HG03025 (cell line): Measurements from ENCODE around the gene KRT80.

ENCODE experiments used
- ATAC-seq: cut with Tn5 transposase; IDR thresholded peaks from one replicate; pipeline ENCODE4 v1.9.1; 2021; ENCODE audit warnings: mild to moderate bottlenecking, moderate library complexity; ENCODE audit not compliant: unreplicated experiment, low FRiP score

Gene KRT80

DNA sequence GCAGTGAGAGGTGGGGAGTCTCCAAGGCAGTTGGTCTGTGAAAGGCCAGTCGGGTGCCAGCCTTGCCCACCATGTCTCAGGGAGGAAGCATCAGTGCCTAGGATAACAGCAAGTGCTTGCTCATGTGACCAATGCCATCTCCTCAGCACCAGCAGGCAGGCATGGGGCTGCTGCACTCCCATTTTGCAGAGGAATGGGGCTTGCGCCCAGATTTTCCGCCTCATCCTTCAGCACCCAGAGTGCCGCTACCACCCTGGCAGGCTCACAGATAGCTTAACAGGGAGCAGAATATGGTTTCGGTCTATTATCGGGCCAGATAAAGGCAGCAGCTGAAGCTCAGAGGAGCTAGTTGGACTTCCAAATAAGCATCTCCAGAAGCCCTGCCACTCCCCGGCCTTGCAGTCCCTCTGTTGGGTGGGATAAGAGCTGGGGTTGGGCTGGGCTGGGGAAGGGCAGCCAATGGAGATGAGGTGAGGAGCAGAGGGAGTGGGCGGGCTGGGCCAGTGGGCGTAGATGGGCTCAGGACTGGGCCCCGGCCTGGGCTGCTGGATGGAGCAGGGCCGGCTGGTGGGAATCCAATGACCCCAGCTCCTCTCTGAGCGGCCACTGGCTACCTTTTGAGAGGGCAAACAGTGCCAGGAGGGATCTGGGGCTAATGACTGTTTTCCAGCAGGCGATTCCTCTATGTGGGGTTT, 8.4 kb upstream of the KRT80 start:
- ATAC-seq: no peak

DNA sequence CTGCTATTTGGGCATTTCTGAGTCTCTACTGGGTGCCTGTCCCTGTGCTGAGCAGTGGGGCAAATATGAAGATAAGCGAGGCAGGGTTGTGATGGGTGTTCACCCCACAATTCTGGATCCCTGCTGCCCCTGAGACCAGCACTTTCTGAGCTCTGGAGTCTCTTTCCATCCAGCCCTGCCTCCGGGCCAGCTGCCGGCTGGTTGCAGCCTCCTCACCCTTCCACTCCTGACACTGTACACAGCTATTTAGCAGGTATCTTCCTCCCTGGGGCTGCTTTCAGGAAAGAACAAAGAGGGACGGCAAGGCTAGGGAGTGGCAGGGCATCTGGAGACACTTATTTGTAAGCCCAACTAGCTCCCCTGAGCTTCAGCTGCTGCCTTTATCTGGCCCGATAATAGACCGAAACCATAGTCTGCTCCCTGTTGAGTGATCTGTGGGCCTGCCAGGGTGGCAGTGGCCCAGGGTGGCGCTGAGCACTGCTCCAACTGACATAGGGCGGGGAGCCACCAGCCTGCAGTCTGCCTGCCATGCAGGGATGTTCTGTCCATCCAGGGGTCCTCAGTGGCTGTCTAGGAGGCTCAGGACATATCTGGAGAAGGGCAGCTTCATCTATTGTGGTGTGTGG, 7.6 kb upstream of the KRT80 start:
- no peak for ATAC-seq

DNA sequence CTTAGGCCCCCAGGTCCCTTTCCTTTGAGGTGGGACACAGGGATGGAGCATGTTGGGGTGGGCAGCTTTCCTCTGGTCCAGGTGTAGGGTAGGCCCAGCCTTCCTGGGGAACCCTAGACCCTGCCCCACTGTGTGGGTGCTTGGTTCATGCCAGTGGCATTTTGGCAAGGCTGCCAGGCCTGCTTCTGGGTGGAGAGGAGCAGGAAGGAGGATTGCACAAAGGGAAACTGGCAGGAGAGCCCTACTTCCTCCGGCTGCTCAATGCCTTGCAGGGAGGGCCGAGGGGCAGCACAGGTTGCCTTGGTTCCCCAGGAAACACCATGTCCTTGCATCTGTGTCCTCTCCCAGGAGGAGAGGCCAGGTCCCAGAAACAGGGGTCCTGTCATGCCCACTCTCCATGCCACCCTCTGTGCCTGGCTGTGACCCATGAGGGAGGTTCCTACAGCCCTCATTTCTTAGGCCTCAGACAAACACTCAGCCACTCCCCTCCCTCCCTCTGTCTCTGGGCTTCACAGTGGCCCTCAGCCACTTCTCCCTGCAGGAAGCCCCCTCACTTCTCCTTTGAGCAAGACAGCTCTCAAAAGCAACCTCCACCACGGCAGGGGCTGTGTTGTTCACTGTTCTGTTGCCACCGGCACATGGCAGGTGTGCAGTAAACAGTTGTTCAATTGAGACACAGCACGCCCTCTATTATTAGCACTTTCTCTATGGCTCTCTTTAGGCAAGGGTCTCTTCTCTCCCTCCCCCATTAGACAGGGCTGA, 6.8 kb upstream of the KRT80 start:
- no peak for ATAC-seq

DNA sequence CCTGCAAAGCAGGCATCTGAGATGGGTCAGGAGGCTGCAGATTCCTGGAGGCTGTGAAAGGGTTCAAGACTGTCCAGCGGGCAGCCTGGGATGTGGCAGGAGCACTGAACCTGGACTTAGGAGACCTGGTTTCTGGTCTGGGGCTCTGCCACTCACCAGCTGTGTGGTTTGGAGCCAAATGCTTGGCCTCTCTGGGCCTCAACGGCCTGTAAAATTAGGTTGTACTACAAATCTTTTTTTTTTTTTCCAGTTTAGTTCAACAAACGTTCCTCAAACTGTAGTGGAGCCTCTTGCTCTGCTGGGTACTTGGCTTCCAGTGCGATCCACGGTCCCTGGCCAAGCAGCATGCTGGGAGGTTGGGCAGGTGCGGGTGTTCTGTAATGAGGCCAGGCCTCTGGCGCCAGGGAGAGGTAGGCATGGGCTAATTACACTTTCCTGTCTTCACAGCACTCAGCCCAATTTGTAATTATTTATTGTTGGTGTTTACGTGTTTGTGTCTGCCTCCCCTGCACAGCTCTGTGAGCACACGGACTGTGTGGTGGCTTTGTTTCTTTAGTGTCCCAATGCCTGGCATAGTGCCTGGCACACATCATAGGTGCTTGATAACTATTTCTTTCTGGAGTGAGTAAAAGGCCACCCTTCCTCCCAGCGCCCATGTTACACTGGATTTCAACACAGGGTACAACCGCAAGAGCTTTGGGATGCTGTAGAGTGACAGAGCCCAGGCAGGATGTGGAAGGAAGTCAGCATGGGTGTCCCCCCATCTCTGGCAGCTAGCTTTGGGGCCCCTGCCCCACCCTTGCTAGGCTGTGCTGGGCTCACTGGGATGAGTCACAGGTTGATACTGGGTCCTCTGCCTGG, 5.8 kb upstream of the KRT80 start:
- no peak for ATAC-seq

DNA sequence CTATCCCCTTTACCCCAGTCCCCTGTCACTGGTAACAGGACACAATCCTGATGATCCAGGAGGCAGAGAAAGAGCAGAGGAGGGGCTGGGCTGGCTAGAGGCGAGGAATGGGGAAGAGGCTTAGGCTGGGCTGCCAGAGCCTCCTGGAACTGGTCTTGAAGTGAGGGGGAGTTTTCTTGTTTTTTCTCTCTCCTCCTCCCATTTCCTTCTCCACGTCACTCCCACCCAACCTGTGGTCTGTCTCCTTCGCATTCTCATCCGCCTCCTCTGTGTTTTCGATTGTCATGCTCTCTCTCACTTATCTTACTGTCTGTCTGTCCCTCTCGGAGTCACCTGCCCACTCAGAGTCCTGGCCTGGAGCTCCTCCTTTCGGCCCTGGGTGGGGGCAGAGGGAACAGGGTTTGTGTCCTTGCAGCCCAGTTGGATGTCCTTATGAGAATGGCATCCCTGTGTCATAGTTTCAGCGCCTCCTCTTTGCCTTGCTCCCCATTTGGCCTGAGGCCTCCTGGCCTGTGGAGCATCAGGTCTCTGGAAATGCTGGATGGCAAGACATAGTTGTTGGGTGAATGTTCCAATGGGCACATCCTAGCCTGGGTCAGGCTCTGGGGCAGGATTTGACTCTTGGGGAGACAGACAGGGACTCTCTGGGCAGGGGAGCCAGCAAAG, 3.4 kb upstream of the KRT80 start:
- no peak for ATAC-seq

DNA sequence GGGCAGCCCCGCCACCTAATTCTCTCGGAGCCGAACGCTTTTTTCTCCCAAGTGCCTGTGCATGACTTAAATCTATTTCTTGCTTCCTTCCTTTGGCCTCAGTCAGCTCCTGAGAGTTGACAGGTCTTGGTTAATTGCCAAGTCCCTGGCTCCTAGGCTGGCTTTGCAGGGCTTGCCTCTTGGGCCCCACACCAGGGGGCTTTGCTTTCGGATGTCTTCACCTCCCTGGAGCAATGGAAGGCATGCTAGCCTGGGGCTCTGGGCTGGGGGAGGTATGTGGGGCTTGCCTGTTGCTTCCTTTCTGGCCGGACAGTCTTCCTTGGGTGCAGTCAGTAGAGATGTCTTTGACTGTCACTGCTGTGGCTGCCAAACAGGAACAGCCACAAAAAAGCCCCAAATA, 2.2 kb upstream of the KRT80 start:
- no peak for ATAC-seq

DNA sequence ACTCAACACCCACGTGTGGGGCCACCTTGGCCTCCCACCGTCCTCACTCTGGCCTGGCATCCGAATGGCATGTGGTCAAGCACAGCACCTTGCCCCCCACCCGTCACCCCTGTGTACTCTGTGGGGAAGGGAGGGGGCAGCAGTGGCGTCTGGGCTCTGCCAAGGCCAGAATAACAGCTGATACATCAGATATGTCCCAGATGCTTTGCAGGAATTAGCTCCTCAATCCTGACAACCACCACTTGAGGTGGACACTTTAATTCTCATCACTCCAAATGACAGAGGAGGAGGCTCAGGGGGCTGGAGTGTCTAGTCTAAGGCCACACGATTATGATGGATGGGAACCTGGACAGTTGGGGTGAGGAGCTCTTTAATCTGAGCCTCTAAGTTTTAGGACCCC, 1.7 kb upstream of the KRT80 start:
- ATAC-seq: no peak

DNA sequence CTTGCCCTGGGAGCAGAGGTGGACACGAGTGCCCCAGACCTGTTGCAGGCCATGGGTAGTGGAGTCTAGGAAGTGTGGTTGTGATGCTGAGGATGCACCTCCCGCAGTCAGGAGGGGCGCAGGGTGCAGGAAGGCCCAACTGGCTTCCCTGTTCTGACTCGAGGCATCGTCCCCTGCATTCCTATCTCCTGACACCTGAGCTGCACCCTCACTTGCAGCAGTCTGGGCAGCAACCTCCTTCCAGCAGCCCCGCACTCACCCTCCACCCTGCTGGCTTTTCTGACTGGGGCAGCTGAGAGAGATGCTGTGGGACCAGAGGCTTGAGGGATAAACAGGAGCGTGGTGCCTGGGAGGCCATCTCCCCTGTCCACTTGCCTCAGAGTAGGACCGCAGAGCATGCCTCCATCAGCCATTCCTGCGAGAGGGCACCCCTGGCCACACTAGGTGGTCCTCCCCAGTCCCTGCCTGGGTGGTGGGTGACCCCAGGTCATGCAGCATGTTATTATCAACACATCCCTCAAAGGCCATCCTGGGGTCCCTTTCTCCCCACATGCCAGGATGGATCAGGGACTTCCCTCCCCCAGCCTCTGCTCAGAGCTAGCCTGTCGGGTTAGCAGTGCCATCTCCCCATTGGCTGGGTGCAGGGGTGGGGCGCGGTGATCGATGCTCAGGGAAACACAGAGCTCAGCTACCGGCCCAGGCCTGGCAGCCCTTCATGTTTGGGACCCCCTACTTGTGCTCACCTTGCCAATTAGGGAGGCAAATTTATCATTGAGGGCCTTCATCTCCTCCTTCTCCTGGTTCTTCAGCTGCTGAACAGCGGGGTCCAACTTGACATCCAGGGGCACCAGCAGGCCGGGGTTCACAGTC, 719 bp downstream of the KRT80 start:
- ATAC-seq: no peak

DNA sequence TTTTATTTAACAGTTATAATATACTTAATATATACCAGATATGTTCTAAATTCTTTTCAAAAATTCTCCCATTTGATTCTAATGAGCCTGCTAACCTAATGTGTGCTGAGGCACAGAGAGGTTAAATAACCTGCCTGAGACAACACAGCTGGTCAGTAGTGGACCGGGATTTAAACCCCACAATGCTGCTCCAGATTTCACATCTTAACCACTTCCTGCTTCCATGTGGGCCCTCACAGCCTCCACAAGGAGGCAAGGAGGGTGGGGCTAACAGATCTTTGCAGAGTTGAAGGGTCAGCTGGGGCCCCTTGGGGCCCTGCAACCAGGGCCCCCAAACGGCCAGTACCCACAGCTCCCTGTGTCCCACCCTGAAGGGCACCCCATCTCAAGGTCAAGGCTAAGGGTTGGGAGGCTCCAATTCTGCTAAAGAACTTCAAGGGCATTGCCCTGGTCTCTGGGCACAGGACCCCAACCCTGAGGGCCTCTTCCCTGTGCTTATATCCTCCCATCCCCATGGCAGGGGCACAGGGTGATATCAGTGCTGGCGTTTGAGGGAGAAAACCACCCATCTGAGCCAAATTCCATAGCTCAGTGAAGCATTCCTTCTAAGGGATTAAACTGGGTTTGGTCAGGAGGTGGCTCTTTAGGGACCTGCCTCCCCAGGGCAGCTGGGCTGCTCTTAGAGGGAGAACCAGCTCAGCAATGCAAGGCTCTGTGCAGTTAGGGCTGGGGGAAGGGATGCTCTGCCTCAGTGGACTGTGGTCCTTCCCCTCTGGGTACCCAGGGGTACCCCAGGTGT, 2.2 kb downstream of the KRT80 start:
- ATAC-seq: no peak

DNA sequence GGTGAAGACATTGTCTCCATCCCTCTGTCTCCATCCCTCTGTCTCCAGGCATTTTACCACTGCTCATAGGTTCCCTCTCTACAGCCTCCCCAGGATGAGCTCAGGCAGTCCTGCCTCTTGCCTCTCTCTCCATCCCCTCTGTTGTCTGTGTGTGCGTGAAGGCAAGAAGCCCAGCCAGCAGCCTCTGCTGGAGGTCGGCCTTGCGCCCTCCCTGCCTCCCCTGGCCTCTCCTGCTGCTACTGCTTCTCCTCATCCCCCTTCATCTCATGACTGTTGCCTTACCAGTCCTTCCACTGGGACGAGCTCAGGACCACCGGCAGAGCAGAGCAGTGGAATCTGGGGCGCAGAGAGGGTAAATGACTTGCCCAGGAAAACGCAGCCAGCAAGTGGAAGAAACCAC, 3.2 kb downstream of the KRT80 start:
- no peak for ATAC-seq

DNA sequence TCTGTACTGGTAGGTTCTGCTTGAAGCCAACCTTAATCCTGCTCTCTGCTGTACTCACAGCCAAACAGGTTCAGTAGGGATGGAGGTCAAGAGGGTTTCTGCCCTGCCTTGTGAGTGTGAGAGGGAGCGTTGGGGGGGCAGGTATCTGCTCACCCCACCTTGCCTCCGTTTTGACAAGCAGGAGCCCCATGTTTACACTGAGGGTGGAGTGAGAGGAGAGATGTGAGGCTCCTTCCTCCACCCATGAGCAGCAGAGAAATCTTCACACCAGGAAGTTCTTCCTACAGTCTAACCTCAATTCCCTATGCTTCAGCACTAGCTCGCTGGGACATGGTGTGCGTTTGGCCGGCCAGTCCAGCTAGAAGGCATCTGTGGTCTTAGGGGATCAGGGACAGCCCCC, 4.2 kb downstream of the KRT80 start:
- ATAC-seq: no peak

DNA sequence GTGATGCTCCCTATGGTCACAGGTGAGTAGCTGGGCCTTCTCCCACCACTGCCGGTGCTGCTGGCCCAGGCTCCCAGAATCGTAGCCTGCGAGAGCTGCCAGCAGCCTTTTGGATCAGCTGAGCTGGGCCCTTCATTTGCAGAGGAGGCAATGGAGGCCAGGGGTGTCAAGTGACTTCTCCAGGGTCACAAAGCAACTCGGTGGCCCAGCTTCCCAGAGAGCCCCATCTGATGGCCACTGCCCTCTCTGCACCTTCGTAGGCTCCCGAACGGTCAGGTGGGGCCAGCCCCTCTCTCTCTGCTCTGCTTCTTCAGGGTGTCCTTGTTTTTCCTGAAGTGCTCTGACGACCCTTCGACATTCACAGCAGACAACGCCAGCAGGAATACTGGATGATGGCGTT, 4.6 kb downstream of the KRT80 start:
- ATAC-seq: no peak

DNA sequence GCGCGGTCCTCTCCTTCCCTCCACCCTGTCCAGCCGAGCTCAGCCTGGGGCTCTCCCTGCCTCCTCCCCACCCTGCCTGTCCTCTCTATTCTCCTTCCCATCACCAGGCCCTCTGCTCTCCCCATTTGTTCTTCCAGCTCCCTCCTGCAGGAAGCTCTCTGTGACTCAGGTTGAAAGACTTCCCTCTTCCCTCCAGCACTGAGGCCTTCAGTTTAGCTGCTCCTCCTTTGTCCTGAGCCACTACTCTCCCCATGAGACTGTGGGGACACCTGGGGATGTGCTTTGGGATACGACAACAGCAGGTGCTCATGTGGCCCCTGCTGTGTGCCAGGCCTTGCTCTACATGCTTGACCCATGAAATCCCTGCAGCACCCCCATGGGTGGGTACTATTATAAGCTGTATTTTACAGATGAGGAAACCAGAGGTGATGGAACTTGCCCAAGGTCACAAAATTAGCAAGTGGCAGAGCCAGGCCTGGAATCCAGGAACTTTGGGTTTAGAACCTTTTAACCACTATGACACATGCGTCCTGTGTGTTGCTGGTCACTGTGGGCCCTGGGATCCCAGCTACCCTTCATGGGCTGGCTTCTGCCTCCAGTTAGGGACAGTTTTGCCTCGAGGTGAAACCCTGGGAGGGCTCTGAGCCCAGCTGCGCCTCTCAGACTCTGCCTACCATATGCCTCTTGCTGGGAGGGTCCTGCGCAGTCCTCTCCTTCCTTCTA, 5.5 kb downstream of the KRT80 start:
- no peak for ATAC-seq

DNA sequence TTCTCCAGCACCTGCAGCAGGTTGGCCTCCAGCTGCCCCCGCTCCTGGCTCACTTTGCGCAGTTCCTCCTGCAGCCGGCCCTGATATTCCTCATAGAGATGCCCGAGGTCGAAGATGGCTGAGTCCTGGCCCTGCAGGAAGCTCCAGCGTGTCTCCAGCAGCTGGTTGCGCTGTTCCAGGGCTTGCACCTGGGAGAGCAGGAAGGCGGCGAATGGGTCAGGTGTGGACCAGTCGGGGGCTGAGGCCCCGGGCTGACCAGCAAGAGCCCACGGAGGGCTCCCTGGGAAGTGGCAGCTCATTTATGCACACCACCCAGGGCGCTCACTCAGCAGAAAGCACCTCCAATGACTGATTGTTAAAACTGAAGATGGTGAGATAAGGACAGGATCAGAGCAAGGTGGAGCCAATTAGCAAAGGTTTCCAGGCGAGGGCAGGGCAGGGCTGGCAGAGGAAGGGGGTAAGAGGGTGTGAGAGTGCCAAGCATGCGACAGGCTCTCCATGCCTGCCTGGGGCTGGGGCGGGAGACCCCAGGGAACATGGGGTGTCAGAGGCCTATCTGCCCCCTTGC, 6.3 kb downstream of the KRT80 start:
- ATAC-seq: no peak

DNA sequence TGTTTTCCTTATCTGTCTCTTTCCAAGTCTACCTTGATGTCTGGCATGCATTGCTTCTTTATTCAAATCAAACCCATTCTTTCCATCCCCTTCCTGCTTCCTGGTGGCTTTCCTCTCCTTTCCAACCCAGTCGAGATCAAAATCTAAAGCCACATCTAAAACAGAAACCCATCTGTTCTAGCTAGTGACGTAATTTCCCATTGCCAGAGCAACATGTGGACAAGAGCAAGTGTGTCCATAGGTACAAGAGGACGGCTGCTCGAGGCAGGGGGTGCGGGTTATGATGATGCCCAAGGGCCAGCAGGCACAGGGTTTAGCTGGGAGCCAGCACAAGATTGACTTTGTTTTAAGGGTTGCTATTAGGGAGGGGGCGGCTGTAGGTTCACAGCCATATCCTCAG, 7.0 kb downstream of the KRT80 start:
- ATAC-seq: no peak

DNA sequence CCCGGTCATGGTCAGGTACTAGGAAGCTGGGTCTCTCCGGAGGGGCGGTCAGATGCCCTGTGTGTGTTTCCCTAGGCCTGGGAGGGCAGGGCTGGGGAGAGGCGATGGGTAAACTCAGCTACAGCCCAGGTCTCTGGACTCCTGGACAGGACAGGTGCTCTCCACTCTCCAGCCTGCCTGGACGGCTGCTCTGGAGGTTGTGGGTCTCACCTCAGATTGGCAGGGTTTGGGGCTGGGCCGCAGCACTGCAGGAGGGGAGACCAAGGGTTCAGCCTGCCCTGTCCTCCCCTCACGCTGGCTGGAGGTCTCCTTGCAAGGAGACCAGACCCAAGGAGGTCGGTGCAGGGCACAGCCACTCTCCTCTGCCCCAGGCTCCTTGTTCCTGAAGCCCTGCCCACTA, 7.8 kb downstream of the KRT80 start:
- ATAC-seq: no peak

DNA sequence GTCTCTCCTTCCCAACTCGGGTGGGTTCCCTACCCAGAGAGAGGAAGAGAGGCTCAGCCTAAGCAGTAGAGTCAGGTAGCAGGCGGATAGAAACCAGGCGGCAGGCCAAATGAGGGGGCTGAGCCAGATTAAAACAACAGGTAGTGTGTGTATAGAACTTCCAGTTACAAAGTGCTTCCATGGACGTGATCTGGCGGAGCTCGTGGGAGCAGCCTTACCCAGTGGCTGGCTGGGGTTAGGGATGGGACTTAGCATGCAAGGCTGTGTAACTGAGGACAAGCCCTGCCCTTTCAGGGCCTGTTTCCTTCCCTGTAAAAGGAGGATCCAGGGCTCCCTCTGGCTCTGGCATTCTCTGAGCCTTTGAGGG, 8.3 kb downstream of the KRT80 start:
- no peak for ATAC-seq
